GM18517 (cell line): ENCODE measurements around the gene ZNF791.
"Not testable (repeated sequence)": the region's sequence is repeated elsewhere in the genome, so short reads cannot be mapped to it uniquely, and the experiment has no call there.

Source experiments
- ATAC-seq: cut with Tn5 transposase; IDR thresholded peaks from one replicate; pipeline ENCODE4 v1.9.1; 2021; ENCODE audit warnings: mild to moderate bottlenecking, moderate library complexity; ENCODE audit not compliant: unreplicated experiment

The ZNF791 gene

DNA sequence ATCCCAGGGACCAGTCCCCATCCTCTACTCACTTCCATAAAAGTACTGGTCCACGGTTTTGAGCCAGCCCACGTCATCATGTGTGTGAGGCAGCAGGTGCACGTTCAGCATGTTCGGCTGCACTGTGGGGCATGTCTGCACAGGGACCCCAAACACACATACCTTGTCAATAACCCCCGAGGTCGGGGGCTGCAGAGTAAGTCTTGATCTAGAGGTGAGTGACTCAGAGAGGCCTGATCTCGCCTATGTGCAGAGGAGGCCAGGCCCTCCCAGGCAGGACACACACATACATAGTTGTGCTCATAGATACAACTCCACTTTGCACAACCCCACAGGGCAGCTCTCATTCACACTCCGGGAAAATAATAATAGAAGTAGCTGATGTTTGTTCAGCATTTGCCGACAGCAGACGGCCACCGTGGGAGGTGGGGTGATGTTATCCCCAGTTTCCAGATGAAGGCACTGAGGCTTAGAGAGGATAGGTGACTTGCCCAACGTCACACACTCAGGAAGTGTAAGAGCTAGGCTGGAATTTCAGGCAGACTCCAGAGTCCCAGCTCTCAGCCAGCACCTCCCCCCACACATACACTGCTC lies 55.0 kb downstream of the ZNF791 start:
- ATAC-seq, result no peak

DNA sequence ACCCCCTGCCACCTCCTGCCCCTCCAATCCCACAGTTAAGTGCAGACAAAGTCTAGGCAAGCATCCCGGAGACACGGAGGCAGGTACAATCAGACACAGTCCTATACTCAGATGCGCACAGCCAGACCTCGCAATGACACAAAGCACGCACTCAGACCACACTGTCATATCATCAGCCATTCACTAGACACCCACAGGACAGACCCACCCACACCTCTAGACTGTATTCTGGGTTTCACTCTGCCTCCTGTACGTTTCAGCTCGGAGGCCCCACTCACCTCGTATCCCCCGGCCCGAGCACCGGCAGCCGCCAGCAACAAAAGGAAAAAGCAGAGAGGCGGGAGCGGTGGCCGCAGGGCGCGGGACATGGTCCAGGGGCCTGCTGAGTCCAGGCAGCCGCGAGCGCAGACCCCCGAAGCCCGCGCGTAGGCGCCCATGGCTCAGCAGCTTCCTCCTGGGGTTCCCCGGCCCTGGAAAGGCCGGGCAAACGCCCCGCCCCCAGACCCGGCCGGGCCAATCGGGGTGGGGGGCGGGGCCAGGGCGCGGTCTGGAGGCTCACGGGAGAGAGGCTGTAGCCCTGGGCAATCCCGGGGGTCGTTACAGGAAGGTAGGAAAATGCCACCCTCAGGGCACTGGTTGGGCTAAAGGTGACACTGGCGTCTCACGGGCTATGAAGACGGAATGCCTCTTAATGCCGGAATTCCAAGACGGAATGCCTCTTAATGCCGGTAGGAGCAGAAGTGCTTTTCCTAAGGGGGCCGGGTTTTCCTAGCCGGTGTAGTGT lies 55.7 kb downstream of the ZNF791 start, which contains the start of the genes MAN2B1 and WDR83:
MAN2B1 (minus strand) TSS at position 478 of the 784 bp plus-strand sequence; CDS start at position 437, 41 bp downstream.
WDR83 (plus strand) TSS at position 543 of the 784 bp plus-strand sequence. CDS start 2,984 bp downstream, outside the sequence.
- ATAC-seq, result no peak

DNA sequence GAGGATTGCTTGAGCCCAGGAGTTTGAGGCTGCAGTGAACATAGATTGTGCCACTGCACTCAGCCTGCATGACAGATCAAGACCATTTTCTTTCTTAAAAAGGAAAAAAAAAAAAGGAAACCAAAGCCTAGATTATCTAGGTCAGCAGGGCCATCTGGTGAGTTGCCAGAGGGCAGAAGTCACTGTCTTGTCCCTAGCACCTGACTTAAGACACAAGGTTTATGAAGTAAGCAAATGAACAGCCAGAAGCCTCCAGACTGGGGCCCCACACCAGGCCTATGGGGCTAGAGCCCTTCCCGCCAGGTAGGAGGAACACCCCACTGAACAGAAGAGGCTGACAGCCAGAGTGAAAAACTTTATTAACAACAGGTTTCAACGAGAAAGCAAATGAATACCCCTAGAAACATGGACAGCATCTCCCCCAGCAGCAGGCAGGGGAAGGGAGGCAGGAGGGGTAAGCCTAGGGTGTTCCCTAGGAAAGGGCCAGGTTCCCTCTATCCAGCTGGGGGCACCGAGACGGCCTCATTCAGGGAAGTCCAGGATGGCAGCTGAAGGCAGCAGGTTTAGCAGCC lies 57.1 kb downstream of the ZNF791 start:
- no peak for ATAC-seq

DNA sequence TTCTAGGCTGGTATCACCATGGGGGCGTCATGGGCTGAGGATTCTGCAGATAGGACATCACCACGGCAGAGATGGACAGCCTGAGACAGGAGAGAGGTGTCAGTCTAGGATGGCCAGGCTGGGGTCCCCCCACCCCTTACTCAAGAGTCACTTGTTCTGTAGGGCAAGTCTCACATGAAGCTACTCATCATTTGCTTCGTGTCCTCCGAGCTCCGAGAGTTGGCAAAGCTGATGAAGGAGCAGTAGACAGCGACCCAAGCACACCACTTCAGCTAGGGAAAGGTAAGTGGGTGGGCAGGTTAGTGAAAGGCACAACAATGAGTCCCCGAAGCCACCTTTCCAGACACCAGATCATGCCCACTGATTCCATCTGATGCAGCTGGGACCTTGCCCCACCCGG lies 57.6 kb downstream of the ZNF791 start:
- no peak for ATAC-seq

DNA sequence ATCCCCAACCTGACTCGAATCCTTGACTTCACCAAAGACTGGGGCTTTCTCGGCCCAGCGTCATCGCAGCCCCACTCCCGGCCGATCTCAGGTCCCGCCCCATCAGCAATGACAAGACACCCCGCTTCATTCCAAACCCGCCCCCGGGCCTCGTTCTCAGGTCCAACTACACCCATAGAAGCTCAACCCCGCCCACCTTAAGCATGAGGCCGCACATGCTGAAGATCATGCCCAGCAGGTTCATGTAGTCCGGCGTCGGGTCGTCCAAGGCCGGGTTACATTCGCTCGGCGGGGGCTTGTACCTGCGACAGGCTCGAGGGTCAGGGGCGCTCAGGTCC lies 58.2 kb downstream of the ZNF791 start:
- no peak for ATAC-seq

DNA sequence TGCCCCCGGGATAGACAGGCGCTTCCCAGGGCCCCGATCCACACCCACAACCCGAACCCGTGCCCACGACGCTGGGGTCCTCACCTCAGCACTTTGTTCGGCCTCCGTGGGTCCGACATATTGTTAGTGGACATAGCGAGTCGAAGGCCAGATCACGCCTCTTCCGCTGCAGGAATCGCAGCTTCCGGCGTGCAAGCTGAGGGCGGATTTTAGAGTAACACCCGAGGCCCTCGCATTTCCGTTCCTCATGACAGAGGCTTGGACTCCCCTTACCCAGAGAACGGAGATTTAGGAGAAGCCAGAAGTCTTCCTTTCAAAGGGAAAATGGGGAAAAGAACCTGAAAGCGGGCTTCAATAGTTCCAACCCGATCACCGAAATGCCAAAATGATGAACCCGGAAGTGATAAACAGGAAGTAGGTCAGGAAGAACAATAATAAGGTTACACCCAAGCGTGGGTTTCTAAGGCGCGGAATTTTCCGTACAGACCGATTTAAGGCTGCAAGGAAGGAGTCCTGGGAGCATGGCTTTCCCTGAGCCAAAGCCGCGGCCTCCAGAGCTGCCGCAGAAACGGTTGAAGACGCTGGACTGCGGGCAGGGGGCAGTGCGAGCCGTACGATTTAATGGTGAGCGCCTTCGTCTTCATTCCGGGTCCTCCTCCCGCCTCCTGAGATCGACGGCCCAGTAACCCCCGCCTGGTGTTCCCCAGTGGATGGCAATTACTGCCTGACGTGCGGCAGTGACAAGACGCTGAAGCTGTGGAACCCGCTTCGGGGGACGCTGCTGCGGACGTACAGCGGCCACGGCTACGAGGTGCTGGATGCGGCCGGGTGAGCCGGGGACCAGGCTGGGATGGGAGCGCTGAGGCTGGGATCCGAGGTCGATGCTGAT lies 58.8 kb downstream of the ZNF791 start:
- no peak for ATAC-seq

DNA sequence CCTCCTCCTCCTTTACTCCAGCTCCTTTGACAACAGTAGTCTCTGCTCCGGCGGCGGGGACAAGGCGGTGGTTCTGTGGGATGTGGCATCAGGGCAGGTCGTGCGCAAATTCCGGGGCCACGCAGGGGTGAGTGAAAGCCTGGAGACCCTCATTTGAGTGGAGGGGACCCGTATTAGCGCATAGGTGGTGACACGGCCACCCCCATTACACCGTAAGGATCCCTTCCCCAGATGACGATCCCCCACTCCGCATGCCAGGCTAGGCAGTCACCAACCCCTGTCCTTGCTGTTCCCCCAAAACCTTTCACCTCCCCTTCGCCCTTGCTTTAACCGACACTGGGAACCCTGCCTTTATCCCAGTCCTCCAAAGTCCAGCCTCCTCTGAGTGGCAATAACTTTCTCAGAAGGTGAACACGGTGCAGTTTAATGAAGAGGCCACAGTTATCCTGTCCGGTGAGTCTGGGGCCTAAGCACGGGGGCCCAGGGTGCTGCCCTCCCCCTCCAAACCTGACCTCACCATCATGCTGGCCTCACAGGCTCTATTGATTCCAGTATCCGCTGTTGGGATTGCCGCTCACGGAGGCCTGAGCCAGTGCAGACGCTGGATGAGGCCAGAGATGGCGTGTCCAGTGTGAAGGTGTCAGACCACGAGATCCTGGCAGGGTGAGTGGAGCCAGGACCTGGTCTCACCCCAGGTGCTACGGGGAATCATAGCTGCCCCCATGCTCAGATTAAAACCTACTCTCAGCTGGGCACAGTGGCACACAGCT lies 59.6 kb downstream of the ZNF791 start:
- no peak for ATAC-seq

DNA sequence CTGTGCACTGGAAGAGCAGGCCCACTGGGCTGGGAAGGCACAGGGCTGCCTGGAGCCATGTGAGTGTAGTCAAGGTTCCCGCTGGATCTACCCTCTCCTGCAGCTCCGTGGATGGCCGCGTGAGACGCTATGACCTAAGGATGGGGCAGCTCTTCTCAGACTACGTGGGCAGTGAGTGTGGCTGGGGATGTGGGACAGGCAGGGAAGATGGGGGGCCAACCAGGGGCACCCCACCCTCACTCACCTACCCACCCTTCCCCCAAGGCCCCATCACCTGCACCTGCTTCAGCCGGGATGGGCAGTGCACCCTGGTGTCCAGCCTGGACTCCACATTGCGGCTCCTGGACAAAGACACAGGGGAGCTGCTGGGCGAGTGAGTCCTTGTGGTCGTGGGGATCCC lies 62.0 kb downstream of the ZNF791 start:
- ATAC-seq, result no peak

DNA sequence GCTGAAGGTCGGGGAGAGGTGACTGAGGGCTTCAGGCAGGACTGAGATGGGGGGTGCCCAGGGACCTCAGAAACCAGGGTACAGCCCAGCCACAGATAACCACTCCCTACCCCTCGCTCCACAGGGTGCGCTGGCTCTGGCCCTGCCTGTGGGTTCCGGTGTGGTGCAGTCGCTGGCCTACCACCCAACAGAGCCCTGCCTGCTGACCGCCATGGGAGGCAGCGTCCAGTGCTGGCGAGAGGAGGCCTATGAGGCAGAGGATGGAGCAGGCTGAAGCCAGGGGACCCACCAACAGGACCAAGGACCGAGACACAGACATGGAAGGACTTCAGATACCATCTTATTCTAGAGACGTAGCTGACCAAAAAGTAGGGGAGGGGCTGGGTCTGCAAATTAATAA lies 64.7 kb downstream of the ZNF791 start:
- ATAC-seq, result no peak

DNA sequence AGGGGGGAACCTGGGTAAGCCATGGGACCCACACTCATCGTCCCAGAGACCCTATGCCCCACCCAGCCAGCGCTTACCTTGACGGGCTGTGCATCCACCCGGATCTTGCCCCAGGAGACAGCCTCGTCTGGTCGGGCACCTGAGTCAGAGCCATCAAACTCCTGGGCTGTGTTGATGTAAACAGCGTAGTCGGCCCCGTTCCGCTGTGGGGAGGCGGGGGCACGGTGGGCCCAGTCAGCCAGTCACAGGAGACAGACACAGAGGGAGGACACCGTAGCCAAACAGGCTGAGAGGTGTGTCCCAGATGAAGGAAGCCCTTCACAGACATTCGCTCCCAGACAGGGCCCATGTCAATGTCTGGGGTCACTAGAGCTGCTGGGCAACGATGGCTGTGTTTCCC lies 65.2 kb downstream of the ZNF791 start:
- ATAC-seq, result no peak

DNA sequence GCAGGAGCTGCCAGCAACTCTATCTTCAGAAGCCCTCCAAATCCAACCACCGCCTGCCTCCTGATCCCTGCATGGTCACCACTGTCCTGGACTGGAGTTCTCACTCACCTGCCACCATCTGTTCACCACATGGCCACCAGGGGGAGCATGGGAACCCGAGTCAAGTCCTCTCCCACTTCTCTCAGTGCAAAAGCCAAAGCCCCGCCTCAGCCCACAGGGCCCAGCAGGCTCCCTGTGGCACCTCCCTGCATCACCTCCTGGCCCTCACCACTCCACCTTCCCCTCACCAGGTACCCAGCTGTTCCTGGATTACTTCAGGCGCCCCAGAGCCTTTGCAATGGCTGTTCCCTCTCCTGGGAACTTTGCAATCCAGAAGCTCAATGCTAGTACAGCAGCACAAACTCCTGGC lies 65.7 kb downstream of the ZNF791 start:
- no peak for ATAC-seq

DNA sequence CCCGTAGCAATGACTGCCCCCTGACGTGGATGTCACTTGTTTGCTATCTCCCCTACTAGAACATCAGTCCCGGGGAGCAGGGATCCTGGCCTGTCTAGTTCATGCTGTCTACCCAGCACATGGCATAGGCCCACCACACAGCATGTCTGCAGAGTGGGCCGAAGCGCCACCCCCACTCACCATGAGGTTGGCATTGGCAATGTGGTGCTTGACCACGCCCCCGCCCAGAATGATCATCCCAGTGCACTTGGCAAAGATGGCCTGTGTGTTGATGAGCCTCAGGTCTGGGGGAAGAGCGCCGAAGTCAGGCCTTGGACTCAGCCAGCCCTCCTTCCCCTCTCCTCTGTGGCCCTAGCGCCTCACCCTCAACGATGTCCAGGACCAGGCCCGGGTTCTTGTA lies 66.2 kb downstream of the ZNF791 start:
- no peak for ATAC-seq

DNA sequence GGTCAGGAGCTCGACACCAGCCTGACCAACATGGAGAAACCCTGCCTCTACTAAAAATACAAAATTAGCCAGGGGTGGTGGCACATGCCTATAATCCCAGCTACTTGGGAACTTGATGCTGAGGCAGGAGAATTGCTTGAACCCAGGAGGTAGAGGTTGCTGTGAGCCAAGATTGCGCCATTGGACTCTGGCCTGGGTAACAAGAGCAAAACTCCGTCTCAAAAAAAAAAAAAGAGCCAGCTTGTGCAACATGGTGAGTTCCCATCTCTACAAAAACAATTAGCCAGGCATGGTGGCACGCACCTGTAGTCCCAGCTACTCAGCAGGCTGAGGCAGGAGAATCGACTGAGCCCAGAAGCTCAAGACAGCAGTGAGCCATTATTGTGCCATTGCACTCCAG lies 67.3 kb downstream of the ZNF791 start:
- ATAC-seq, result not testable (repeated sequence)

DNA sequence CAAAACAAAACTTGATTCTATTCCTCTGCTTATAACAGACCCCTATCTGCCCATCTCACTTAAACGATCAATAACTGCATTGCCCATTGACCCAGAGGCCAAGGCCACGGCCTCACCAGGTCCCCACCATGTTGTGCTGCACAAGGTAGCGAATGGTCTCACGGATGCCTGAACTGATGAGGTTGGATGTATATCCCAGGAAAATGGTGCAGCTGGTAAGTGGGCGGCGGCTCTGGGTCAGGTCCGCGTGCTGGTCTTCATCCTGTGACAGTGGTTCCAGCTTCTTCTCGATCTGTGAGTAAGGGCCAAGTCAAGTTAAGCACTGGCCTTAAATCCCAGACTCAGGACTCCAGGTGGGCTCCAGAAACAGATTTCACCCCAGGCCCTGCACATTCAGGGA lies 69.3 kb downstream of the ZNF791 start:
- ATAC-seq, result no peak

DNA sequence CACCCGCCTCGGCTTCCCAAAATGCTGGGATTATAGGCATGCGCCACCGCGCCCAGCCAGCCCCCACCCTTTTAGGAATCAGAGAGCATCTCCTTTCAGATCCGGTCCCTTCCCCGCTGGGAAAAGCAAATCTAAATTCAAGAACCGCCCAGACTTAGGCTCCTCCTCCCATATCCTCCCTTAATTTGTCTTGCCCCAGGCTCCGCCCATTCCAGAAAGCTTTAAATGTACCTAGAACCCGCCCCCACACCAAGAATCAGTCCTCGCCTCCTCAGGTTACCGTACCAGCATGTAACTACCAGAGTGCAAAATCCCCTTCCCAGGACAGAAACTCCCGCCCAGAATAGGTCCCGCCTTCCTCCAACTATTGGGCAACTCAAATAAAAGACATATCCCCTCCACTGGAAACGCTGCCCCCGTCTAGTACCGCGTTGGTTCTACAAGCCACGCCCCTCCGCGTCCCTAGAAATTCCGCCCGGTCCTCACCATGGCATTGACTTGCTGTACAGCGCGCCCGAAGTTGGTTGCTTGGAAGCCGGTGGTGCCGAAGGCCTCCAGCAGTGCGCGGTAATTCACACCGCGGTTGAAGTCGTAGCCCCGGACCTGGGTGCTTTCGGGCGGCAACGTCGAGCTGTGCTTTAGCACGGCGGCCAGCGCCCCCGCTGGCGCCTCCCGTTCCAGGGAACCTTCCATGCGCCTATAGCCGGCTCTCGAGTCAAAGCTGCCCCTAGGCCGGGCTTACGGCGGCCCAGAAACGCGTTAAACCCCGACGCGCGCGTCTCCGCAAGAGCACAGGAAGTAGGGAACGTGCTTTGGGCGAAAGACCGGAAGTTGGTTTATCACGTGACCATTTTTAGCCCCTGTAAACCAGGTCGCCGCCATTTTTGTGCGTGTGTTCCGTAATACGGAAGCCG lies 70.6 kb downstream of the ZNF791 start, which contains the start of gene DHPS:
DHPS (minus strand) TSS at position 807 of the 914 bp plus-strand sequence; CDS start at position 693, 114 bp downstream.
- ATAC-seq, result peak; percentile 64
